Epithelial cell of prostate (primary cell): ENCODE data around the gene RAB3B.
"Not testable (repeated sequence)": the region's sequence is repeated elsewhere in the genome, so short reads cannot be mapped to it uniquely, and the experiment has no call there.

ENCODE experiments used
- DNase-seq: peaks from one replicate; pipeline ENCODE4 v3.0.0-alpha.2; 2011; ENCODE audit warnings: low read depth, low spot score
- H3K27ac ChIP-seq: fragments of 450-650 bp; 2 replicates; pipeline ENCODE4 v1.5.1; 2017; ENCODE audit warnings: mild to moderate bottlenecking

RAB3B gene

GRCh38 chr1:51926171-51926812 lies 64.2 kb downstream of the RAB3B start:
- DNase-seq = peak; percentile 3
- no peak overlapping the region for H3K27ac ChIP-seq

GRCh38 chr1:51924455-51924854 lies 66.0 kb downstream of the RAB3B start:
- H3K27ac ChIP-seq = peak overlapping the region; percentile 5
- DNase-seq = no peak

- no peak for DNase-seq
- no peak overlapping the region for H3K27ac ChIP-seq
Measured at GRCh38 chr1:51922040-51922439, 68.5 kb downstream of the RAB3B start.

GRCh38 chr1:51920130-51920529 lies 70.4 kb downstream of the RAB3B start:
- no peak for DNase-seq
- H3K27ac ChIP-seq = no peak overlapping the region

- no peak overlapping the region for H3K27ac ChIP-seq
- DNase-seq = no peak
Measured at GRCh38 chr1:51919684-51920083, 70.8 kb downstream of the RAB3B start.

GRCh38 chr1:51916587-51917405 lies 73.7 kb downstream of the RAB3B start:
- peak overlapping the region; percentile 33 for H3K27ac ChIP-seq
- no peak for DNase-seq

GRCh38 chr1:51915951-51916350 lies 74.5 kb downstream of the RAB3B start:
- no peak overlapping the region for H3K27ac ChIP-seq

GRCh38 chr1:51912881-51913280 lies 77.6 kb downstream of the RAB3B start:
- DNase-seq = no peak
- H3K27ac ChIP-seq = no peak overlapping the region

More at GRCh38 chr1:51915951-51916350, 74.5 kb downstream of the RAB3B start:
- DNase-seq = no peak

- DNase-seq = no peak
- H3K27ac ChIP-seq = no peak overlapping the region
Measured at GRCh38 chr1:51910221-51911000, 80.1 kb downstream of the RAB3B start.

- DNase-seq = no peak
Measured at GRCh38 chr1:51908499-51908898, 82.0 kb downstream of the RAB3B start.

GRCh38 chr1:51907079-51907702 lies 83.3 kb downstream of the RAB3B start:
- DNase-seq = no peak
- H3K27ac ChIP-seq = no peak overlapping the region

More at GRCh38 chr1:51908499-51908898, 82.0 kb downstream of the RAB3B start:
- H3K27ac ChIP-seq = no peak overlapping the region

- DNase-seq = no peak
Measured at GRCh38 chr1:51906306-51907078, 84.0 kb downstream of the RAB3B start.

GRCh38 chr1:51902456-51902855 lies 88.0 kb downstream of the RAB3B start:
- DNase-seq = no peak
- H3K27ac ChIP-seq = no peak overlapping the region

More at GRCh38 chr1:51906306-51907078, 84.0 kb downstream of the RAB3B start:
- no peak overlapping the region for H3K27ac ChIP-seq

GRCh38 chr1:51901151-51901550 lies 89.3 kb downstream of the RAB3B start:
- H3K27ac ChIP-seq = no peak overlapping the region
- no peak for DNase-seq

- H3K27ac ChIP-seq = peak overlapping the region; percentile 99
- no peak for DNase-seq
Measured at GRCh38 chr1:51899022-51899421, 91.5 kb downstream of the RAB3B start.

GRCh38 chr1:51898090-51898734 lies 92.3 kb downstream of the RAB3B start:
- no peak for DNase-seq
- peak overlapping the region; percentile 99 for H3K27ac ChIP-seq

- H3K27ac ChIP-seq = peak overlapping the region; percentile 99
- DNase-seq = no peak
Measured at GRCh38 chr1:51897699-51898031, 92.8 kb downstream of the RAB3B start.

- DNase-seq, H3K27ac ChIP-seq: not testable (repeated sequence)
Measured at GRCh38 chr1:51894748-51895147, 95.8 kb downstream of the RAB3B start.

GRCh38 chr1:51878616-51879336 lies 111.7 kb downstream of the RAB3B start, which contains the start of gene NRDC:
Gene NRDC (minus strand): TSS chr1:51878727. CDS start chr1:51878615, 112 bp downstream.
- peak; percentile 99 for DNase-seq
- H3K27ac ChIP-seq = peak within 1 kb of the TSS; percentile 94
